ENCODE data around the gene SCTR.

SCTR gene

DNA sequence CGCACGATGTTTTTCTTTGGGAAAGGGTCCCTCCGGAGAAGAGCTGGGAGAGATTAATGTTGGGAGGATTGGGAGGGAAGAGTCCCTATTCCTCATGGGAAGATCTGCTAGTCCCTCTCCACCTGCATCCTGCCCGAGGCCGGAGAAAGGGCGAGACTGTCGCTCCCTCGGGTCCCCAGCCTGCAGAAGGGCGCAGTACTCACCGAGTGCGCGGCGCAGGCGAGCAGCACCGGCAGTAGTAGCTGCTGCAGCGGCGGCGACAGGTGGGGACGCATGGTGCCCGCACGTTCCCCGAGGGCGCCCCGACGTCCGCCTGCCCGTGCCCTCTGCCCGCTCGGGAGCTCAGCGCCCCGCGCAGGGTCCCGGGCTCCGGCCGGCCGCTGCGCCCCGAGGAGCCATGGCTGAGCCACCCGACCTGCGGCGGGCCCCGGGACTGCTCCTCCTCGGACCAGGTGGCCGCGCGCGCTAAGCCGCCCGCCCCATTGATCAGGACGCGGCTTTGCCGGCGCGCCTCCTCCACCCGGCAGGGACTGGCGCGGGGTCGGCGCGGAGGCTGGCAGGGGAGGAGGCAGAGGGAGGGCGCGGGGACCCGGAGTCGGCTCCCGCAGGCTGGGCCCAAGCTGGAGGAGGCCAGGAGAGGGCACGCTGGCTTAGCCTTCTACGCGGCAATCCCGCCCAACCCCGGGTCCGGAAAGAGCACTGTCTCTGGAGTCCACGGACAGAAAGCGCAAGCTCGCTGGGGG, at the start of gene SCTR:
Gene SCTR, minus strand, starts transcription at position 532 of the 743 bp plus-strand sequence. Its CDS starts 257 bp downstream, at position 275.
- no peak for DNase-seq

DNA sequence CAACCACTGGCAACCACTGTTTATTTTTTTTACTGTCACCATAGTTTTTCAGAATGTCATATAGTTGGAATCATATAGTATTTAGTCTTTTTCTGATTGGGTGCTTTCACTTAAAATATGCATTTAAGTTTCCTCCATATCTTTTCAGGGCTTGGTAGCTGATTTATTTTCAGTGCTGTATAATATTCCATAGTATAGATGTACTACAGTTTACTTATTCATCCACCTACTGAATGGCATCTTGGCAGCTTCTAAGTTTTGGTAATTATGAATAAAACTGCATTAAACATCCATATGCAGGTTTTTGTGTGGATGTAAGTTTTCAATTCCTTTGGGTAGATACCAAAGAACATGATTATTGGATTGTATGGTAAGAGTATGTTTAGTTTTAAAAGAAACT, 43.0 kb upstream of the SCTR start:
- DNase-seq, result no peak

DNA sequence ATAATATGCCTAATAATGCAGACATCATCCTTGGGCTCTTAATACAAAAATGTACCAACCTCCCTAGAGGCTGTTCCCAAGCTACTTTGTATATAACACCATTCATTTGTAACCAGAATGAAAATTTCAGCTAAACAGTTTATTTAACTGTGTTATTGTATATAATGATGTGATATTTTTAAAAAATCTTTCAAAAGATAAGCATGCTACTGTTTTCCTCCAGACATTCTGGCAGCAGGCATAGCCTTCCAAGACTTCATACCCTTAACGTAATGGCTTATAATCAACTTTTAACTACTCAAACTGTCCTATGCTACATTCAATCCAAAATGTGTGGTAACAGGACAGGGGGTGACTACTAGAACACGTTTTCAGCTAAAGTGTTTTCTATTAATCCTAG, 41.2 kb upstream of the SCTR start:
- no peak for DNase-seq

DNA sequence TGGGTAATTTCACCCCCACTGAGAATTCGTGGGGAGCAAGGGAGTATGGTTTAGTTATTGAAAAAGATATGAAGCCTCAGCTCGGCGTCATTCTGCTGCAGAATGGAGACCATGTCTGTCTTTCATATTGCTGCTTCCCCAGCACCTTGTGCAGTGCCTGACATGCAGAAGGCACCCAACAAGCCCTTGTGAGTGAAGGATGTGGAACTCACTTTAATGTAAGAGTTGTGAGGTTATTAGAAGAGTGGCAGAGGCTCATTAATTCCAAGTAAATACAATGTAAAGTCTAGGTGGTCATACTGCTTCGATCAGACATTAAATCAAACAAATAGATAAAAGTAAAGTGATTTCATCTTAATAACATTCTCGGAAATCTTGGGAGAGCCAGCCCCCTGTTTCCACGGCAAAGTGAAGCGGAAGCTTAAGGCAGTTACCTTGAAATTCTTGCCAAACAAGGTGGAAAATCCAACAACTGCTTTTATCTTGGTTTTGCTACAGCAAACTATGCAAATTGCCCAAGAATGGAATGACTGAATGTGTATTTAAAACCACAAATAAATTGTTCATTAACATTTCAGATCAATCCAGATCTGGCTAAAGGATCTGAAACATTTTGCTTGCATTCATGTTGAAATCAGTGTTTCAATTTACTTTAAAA, 29.5 kb upstream of the SCTR start:
- DNase-seq, result no peak

DNA sequence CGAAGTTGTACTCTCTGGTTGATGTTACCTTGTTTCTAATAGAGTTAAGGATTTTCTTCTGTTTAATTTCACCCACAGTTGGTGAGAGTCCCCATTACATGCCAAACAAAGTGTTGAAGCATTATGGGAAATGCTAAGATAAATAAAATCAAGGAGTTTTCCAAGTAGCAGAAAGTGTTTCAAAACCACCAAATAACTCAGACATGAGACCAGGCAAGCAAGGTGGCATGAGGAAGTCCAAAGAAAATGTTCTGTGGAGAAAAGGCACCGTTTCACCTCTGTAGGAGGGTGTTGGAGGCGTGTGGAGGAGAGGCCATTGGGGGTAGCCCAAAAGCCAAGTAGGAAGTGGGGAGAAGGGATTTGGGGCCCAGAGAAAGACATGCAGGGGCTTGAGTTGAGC, 28.6 kb upstream of the SCTR start:
- no peak for DNase-seq

DNA sequence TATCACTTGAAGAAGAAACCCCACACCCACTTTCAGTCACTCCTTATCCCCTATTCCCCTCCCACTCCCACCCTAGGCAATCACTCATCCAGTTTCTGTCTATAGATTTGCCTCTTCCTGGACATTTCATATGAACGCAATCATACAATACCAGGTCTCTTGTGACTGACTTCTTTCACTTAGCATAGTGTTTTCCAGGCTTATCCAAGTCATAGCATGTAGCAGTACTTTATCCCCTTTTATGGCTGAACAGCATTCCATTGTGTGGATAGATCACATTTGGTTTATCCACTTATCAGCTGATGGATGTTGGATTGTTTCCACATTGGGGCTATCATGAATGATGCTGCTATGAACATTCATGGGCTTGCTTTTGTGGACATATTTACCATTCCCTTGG, 26.6 kb upstream of the SCTR start:
- no peak for DNase-seq

DNA sequence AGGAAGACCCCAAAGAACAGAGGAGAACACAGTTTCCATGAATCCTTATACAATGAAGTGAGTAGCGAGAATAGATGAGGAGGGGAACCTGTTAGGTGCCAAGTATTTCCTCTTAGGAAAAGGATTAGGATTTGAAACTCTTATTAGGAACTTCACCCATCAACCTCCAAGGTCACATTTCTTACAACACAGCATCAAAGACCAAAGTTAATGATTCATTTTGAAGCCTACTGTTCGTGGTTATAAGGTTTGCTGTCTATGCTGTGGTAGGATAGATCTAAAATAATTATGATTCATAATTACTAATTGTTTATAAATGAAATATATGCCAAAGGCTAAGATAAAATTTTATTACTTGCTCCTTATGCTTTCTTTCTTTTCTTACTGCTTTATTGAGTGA, 26.1 kb upstream of the SCTR start:
- no peak for DNase-seq

DNA sequence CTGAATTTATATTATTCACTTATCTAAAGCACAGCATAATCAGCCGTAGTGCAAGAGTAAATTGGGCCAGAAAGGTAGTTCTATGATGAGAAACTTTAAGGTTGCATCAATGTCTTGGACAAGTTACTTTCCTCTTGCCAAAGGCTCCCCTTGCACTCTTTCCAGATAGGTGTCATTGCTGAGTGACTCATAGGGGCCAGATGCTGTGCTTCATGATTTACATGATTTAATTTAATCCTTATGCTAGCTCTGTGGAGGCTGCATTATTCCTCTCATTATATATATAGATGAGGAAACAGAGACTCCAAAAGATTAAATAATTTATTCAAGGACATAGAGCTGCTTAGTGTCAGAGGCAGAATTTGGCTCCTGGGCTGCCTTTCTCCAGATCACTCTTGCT, 25.0 kb upstream of the SCTR start:
- no peak for DNase-seq

DNA sequence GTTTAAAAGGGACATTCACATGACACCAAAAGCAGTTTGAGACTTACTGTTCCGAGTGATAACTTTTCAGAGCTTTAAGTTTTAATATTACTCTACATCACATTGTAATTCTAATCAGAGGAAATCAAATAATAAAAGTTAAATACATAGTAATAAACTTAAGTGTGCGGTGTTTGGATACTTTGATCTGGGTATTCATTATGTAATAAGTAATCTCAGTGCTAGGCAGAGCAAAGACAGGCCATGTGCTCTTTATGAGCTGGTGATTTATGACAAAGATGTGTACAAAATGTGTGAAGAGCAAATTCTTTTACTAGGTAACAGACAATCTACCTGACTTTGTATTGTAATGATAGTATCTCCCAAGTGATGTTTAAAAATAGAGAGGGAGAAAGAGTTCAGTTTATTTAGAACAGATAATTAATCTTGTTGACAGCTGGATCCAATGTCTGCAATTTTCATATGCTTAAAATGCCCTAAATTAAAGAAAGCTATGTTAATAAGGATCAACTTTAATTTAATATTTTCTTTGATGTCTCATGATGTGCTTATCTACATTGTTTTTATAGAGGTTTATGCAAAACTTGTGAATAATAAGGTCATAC, 24.3 kb upstream of the SCTR start:
- DNase-seq, result no peak

DNA sequence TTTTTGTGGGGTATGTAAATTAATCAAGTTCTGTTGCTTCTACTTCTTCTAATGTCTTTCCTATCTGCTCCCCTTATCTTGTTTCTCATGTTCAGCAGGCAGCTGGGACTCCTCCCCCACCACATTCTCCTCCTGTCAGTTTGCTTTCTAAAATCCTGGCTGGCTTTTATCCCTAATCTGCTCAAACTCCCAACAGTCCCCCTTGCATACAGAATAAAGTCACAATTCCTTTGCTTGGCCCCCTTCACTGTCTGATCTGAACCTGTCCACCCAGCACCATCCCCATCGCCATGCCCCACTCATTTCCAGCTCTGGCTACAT, 22.1 kb upstream of the SCTR start:
- no peak for DNase-seq

DNA sequence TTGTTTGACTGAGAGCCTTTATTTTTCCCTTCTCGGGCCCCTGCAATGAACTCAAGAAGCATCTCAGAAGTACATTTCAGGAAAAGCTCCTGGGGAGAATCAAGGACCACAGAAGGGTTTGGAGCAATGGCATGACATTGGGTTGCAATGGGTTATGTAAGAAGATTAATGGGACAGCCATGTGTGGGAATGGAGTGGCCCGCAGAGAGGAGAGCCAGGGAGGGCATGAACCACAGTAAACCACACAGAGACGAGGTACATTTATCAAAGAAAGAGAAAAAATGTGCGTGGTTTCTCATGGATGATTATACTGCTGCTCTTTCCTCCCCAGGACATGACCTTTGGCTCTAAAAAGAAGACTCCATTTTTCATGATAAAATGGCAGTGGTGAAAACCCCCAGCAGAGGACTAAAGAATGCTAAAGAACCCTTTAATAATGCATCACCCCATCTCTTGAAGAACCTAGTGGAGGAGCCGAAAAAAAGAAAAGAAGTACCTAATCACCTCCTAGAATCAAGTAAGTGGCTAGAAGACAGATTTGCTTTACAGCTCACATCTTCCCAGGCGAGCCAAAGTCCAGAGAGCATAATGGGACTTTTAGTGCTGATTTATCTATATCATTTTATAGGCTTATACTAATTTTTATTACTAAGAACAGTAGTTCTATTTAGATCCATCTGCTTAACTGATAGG, 21.6 kb upstream of the SCTR start:
- no peak for DNase-seq

DNA sequence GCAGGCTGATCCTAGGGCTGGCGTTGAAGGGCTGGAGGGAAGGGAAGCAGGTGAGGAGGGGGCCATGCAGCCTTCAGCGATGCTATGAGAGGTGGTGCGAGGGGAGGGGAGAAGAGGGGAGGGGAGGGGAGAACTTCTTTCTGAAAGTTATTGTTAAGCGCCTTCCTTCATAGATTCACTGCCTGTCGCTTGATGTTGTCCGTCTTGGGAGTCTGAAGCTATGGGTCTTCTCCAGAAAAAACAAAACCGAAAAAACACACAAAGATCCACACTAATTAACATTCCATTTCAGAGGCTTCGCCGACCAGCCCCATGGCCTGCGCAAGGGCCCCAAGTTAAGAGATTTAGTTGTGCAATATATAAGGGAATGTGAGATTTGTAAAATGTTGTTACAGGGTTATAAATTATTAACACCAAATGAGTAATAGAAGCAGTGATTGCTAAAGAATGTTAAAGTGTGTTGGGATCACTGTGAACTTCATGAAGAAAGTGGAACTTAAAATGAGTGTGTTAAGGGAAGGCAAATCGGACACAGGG, 20.7 kb upstream of the SCTR start:
- DNase-seq, result no peak

DNA sequence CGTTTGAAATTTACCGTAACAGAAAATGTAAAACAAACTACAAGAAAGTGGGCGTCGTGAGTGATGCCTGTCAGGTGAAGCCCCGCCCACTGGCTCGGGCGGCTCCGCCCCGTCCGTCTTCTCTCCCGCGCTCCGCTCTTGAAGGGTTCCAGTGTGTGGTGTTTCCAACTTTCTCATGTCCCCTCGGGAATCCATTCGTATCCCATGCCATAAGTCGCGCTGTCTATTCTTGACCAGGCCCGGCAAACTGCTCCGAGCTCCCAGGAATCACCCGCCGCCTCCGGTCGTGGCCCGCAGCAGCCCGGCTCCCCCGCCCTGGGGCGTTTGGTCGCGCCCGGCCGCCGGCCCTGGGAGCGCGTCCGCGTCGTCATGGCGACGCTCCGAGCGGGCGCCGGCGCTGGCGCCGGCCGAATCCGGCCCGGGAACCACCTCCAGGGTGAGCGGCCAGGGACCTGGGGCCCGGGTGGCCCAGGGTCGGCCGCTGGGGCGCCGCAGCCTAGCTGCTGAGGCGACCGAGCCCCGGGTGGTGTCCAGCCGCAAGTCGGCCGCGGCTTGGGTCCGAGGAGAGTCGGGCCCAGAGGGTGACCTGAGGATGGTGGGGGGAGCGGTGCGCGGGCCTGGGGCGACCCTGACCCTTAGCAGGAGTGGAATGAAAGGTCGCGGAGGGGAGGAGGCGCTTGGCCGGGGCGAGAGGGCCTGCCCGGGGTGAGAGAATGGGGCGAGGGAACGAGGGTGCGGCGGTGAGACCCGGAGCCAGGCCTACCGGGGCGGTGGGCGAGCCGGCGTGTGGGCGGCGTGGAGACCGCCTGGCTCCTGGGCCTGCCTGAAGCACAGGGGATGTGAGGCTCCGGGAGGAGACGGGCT, 20.0 kb upstream of the SCTR start, which contains the start of gene CFAP221:
Gene CFAP221, plus strand, starts transcription at position 375 of the 864 bp plus-strand sequence. CDS start 1,683 bp downstream, outside the sequence.
- DNase-seq, result peak; percentile 16

DNA sequence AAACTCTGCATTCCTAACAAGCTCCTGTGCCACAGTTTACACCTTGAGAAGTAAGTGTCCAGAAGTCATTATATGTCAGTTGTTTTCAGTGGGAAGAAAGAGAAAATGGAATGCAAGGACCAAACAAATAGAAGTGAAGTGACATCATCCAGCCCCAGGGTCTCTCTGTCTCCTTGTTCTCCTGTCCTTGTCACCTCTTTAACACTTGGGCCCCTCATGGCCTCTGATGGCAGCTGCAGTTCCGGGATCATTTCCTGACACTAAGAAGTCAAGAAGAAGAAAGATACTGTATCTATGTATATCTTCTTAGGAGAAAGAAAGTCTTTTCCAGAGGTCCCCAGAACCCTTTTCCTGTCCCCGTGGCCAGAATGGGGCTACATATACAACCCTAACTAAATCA, 17.2 kb upstream of the SCTR start:
- no peak for DNase-seq

DNA sequence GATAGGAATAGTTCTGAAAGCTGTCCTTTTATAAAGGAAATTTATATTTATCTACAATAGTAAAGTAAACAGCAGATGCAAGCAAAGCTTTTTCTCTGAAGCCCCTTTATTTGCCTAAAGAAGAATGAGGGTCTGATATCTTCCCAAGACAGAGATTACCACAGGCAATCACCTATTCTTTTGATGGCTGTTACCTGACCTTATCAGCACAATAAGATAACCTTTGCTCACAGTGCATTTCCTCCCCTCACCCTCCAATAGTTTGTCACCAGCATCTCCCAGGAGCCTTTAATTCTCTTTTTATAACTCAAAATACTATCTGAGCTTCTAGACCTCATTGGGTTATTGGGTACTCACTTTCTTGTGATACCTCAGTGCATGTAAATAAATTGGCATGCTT, 13.5 kb upstream of the SCTR start:
- DNase-seq, result no peak

DNA sequence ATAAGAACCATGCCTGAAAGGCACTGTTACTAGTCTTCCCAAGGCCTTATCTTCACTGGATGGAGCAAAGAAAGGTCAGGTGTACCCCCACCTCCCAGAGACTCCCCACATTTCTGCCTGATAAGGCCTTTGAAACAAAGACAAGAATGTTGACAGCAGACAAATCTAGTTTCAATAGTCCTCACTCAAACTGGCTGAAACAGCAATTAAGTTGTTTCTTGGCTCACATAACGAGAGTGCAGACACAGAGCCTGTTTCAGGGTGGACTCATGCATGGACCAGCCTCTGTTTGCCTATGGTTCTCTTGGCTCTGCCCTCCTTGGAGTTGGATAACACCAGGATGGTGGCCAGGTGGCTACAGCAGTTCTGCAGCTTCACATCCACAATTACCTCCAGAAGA, 12.4 kb upstream of the SCTR start:
- DNase-seq, result no peak

DNA sequence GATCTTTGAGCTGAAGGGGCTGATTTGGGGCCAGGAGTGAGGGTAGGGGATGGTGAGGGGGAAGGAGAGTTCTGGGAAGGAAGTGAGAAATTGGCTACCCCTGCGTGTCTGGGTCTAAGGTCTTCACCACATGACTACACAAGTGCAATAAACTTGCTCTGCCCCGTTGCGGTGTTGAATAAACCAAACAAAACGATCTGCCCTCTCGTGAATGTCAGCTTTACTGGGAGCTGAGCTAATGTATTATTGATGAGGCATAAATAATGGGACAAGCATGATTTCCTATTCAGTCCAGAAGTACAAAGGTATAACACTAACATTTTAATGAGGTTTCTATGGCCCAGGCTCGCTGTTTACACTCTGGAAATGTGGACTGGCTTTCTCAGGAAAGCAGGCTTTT, 11.9 kb upstream of the SCTR start:
- DNase-seq, result no peak

DNA sequence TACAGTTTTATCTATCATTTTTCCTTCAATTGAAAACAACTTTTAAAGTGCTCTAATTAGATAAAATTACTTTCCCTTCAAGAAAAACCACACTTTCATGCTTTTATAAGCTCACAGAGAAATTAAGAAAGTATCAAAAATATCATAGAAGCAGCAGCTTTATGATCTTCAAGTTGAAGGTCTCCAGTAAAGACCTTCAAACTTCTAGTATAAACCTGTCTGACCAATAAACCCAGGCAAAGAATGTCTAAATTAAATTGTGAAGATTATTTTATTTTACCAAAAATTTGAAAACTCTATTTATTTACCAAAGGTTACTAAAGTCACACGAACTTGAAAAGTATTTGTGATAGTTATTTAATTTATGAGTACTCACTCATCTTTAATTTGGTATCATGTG, 9.3 kb upstream of the SCTR start:
- no peak for DNase-seq

DNA sequence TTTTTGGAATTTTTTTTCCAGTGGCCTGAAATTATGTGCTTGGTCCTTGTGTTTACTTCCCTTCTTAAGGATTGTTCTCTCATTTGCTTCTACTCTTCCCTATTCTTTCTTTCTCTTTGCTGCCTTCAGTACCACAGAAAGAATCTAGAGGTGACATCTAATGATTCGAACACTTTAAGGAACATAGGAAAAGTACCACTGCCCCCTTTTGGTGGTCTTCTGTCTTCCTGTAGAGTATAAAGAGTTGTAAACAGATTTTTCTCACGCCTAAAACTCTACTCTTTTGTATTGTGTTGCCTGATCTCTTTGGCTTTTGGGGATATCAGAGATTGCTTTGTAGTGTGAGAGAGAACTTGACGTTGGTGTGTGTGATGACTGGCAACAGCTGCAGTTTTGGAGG, 7.0 kb upstream of the SCTR start:
- DNase-seq, result no peak

DNA sequence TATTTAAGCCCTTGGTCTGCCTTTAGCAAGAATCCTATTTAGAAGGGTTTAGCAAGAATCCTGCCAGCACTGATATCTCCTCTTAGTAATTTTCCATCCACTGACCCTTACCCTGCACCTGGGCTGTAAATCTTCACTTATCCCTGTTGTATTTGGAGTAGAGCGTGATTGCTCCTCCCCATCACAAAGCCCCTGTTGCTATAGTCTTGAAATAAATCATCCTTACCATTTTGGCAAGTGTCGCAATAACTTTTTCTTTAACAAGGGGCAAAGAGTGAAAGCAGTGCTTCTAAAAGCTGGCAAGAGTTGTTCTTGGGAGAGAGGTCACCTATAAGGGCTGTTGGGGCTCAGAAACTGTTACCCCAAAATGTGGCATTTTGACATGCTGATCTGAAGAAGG, 3.7 kb upstream of the SCTR start:
- no peak for DNase-seq

DNA sequence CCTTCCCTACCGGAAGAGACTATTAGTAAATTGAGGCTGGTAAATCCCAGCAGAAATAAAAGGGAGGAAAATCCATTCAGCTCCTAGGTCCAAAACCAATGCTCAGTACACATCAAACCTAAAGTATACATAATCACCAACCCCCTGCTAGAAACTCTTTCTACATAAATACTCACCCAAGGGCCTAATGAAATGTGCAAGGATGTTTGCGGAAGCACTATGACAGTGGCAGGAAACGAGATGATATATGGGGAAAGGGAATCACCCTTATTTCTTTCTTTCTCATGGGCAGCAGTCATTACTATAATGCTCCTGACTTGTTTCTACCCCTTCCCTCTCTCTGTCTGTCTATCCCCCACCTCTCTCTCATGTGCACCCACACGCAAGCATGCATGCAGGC, 1.3 kb upstream of the SCTR start:
- DNase-seq, result no peak

DNA sequence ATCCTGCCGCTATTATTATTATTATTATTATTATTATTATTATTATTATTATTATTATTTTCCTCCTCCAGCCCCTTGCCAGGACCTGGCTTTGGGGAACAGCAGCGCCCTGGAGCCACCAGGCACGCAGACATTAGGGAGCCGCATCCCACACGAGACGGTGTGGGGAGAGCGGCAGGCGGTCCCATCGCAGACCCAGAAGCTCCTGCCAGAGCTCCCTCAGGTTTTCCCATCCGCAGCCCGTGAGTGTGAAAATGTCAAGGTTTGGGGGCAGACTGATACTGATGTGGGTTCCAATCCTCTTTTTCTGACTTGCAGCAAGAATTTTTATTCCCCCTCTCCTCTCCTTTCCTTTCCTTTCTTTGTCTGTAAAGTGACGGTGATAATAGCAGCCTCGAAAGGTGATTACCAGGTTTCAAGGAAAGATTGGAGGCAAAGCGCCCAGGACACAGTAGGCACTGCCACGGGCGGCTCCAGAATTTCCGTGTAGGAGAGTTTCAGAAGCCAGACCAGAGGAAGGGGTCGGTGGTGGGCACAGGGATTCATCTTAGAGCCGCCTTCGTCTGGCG, 816 bp downstream of the SCTR start:
- no peak for DNase-seq
